H1 (cell line): Measurements from ENCODE around the gene SOX2. TPM values are rescaled to one million over a fixed set of nuclear protein-coding genes. Genes with fewer than 3 reads are reported as not detected.

Experiments
- CTCF ChIA-PET: fragments of 300-600 bp; sonication (Branson Sonifier 250); formaldehyde crosslinking; loops from one replicate; lab custom pipeline; 2021; ENCODE audit not compliant: partially characterized antibody; lab: Charles Lee
- POLR2A ChIA-PET: fragments of 300-600 bp; sonication (Branson Sonifier 250); formaldehyde crosslinking; loops from one replicate; lab custom pipeline; 2021; ENCODE audit warnings: inconsistent platforms; ENCODE audit not compliant: partially characterized antibody; lab: Charles Lee
- DNase-seq, 2 experiments: peaks; one replicate each; pipeline versions ENCODE4 v3.0.0 to v3.0.0-alpha.2; 2010 to 2022; ENCODE audit warnings: low spot score in 2 of 2, low read depth in 1 of 2, mixed read lengths in 1 of 2
- FAIRE-seq: peaks from 2 replicates; lab custom pipeline; 2011; peaks lifted over from hg19 to GRCh38; lab: Jason Lieb, UNC
- H2AFZ ChIP-seq: 2 replicates; pipeline ENCODE4 v1.8.1; 2012; ENCODE audit warnings: low read length, inconsistent platforms
- H2AK5ac ChIP-seq: 2 replicates; pipeline ENCODE4 v1.6.1; 2013; ENCODE audit warnings: low read depth, low read length
- H2BK120ac ChIP-seq: replicated peaks from 2 replicates; pipeline ENCODE3; 2013; ENCODE audit warnings: low read depth, low read length, inconsistent platforms
- H2BK12ac ChIP-seq: 2 replicates; pipeline ENCODE4 v1.6.1; 2013; ENCODE audit warnings: low read depth, low read length
- H2BK15ac ChIP-seq: 2 replicates; pipeline ENCODE4 v1.6.1; 2013; ENCODE audit warnings: low read length
- H2BK20ac ChIP-seq: 2 replicates; pipeline ENCODE4 v1.6.1; 2013; ENCODE audit warnings: low read length
- H2BK5ac ChIP-seq: 2 replicates; pipeline ENCODE4 v1.6.1; 2013; ENCODE audit warnings: low read depth, low read length
- H3K14ac ChIP-seq: 2 replicates; pipeline ENCODE4 v1.6.1; 2013; ENCODE audit warnings: inconsistent platforms; ENCODE audit not compliant: insufficient read length
- H3K18ac ChIP-seq: 2 replicates; pipeline ENCODE4 v1.6.1; 2013; ENCODE audit warnings: low read length; ENCODE audit errors: extremely low read depth
- H3K23ac ChIP-seq: 2 replicates; pipeline ENCODE4 v1.6.1; 2013; ENCODE audit warnings: inconsistent platforms; ENCODE audit not compliant: insufficient read length
- H3K23me2 ChIP-seq: 2 replicates; pipeline ENCODE4 v1.6.1; 2013; ENCODE audit warnings: low read depth, low read length
- H3K27ac ChIP-seq: 2 replicates; pipeline ENCODE4 v1.6.1; 2011; ENCODE audit warnings: low read depth, low read length, inconsistent platforms
- H3K27me3 ChIP-seq, 4 experiments: replicated peaks in 1 of 4; 1 replicate in 1 of 4; 2 replicates in 3 of 4; pipeline versions ENCODE4 v1.6.1 to v1.8.1; 2011 to 2013; ENCODE audit warnings: low read length in 3 of 4, mild to moderate bottlenecking in 3 of 4, inconsistent platforms in 2 of 4, mixed read lengths in 2 of 4, moderate library complexity in 1 of 4; ENCODE audit not compliant: control insufficient read depth in 3 of 4, insufficient read depth in 3 of 4; ENCODE audit errors: extremely low read depth in 1 of 4
- H3K36me3 ChIP-seq, 4 experiments: 2 replicates each; pipeline versions ENCODE4 v1.6.1 to v1.8.1; 2011 to 2013; ENCODE audit warnings: mild to moderate bottlenecking in 4 of 4, low read length in 3 of 4, moderate library complexity in 2 of 4, control low read depth in 1 of 4, inconsistent platforms in 1 of 4; ENCODE audit not compliant: insufficient read depth in 4 of 4, control insufficient read depth in 2 of 4
- H3K4ac ChIP-seq: replicated peaks from 2 replicates; pipeline ENCODE3; 2013; ENCODE audit warnings: low read length, low read depth, mixed read lengths, inconsistent platforms; ENCODE audit not compliant: insufficient read length
- H3K4me1 ChIP-seq, 4 experiments: replicated peaks in 1 of 4; 1 replicate in 1 of 4; 2 replicates in 3 of 4; pipeline versions ENCODE4 v1.6.1 to v1.8.1; 2011 to 2013; ENCODE audit warnings: low read length in 3 of 4, inconsistent platforms in 2 of 4, mixed read lengths in 1 of 4; ENCODE audit not compliant: insufficient read depth in 4 of 4, control insufficient read depth in 3 of 4
- H3K4me2 ChIP-seq, 2 experiments: 2 replicates each; pipeline versions ENCODE4 v1.6.1 to v1.8.1; 2011 to 2013; ENCODE audit warnings: low read depth in 2 of 2, low read length in 2 of 2, control low read depth in 1 of 2, inconsistent platforms in 1 of 2, mild to moderate bottlenecking in 1 of 2; ENCODE audit not compliant: insufficient read depth in 1 of 2
- H3K4me3 ChIP-seq, 4 experiments: fragments of 200-600, 300-600 bp in 1 of 4; sonication (generic), shearing (Covaris generic), sonication (Bioruptor Twin) in 1 of 4; 2 replicates each; pipeline versions ENCODE4 v1.5.1 to v1.8.1; 2011 to 2016; ENCODE audit warnings: low read length in 4 of 4, low read depth in 3 of 4, control low read depth in 2 of 4, inconsistent platforms in 2 of 4, mild to moderate bottlenecking in 2 of 4, mixed read lengths in 1 of 4, moderate library complexity in 1 of 4; ENCODE audit not compliant: insufficient read depth in 2 of 4; ENCODE audit errors: extremely low read depth in 1 of 4
- H3K56ac ChIP-seq: replicated peaks from 2 replicates; pipeline ENCODE3; 2013; ENCODE audit warnings: low read depth, mild to moderate bottlenecking, mixed read lengths, low read length, inconsistent platforms; ENCODE audit not compliant: insufficient read length
- H3K79me1 ChIP-seq: 2 replicates; pipeline ENCODE4 v1.6.1; 2013; ENCODE audit warnings: low read depth, low read length, control low read depth
- H3K79me2 ChIP-seq, 2 experiments: 2 replicates each; pipeline versions ENCODE4 v1.6.1 to v1.8.1; 2012 to 2013; ENCODE audit warnings: low read length in 2 of 2, mild to moderate bottlenecking in 2 of 2, inconsistent platforms in 1 of 2; ENCODE audit not compliant: insufficient read depth in 2 of 2, control insufficient read depth in 1 of 2
- H3K9ac ChIP-seq, 4 experiments: replicated peaks in 1 of 4; 1 replicate in 1 of 4; 2 replicates in 3 of 4; pipeline versions ENCODE4 v1.6.1 to v1.8.1; 2011 to 2013; ENCODE audit warnings: low read depth in 3 of 4, low read length in 3 of 4, control low read depth in 2 of 4, mild to moderate bottlenecking in 2 of 4, moderate library complexity in 2 of 4, inconsistent platforms in 1 of 4; ENCODE audit errors: extremely low read depth in 1 of 4
- H3K9me3 ChIP-seq, 2 experiments: 2 replicates each; pipeline versions ENCODE4 v1.6.1 to v1.8.1; 2012 to 2013; ENCODE audit warnings: mild to moderate bottlenecking in 2 of 2, moderate library complexity in 2 of 2, control low read depth in 1 of 2, inconsistent platforms in 1 of 2, low read depth in 1 of 2, low read length in 1 of 2, mixed read lengths in 1 of 2; ENCODE audit not compliant: insufficient read depth in 2 of 2
- H4K20me1 ChIP-seq, 2 experiments: replicated peaks in 1 of 2; 2 replicates each; pipeline versions ENCODE3 to v1.8.1; 2011 to 2013; ENCODE audit warnings: inconsistent platforms in 2 of 2, low read length in 2 of 2, mild to moderate bottlenecking in 1 of 2; ENCODE audit not compliant: insufficient read depth in 2 of 2, control insufficient read depth in 1 of 2
- H4K5ac ChIP-seq: 2 replicates; pipeline ENCODE4 v1.6.1; 2013; ENCODE audit warnings: low read length, low read depth, mixed read lengths, inconsistent platforms; ENCODE audit not compliant: insufficient read length
- H4K8ac ChIP-seq: 2 replicates; pipeline ENCODE4 v1.8.0; 2013; ENCODE audit warnings: mild to moderate bottlenecking, moderate library complexity, low read length, inconsistent platforms; ENCODE audit not compliant: insufficient read depth; ENCODE audit errors: extremely low read depth
- H4K91ac ChIP-seq: replicated peaks from 2 replicates; pipeline ENCODE3; 2013; ENCODE audit warnings: low read length, mixed read lengths, inconsistent platforms; ENCODE audit not compliant: insufficient read length
- ASH2L ChIP-seq: fragments of 200-600, 300-600 bp; sonication (generic); IDR thresholded peaks from one replicate; pipeline ENCODE4 v1.7.1; 2017; ENCODE audit warnings: low read length
- ATF2 ChIP-seq: IDR thresholded peaks from 2 replicates; pipeline ENCODE4 v1.6.1; 2012; ENCODE audit warnings: low read length, inconsistent platforms
- CTCF ChIP-seq, 3 experiments: IDR thresholded peaks; 1 replicate in 2 of 3; 2 replicates in 1 of 3; pipeline versions ENCODE4 v1.5.1 to v1.6.1; 2011; ENCODE audit warnings: low read length in 3 of 3, mild to moderate bottlenecking in 3 of 3, inconsistent platforms in 2 of 3, low read depth in 1 of 3, moderate library complexity in 1 of 3; ENCODE audit not compliant: insufficient read depth in 1 of 3; ENCODE audit errors: control extremely low read depth in 1 of 3
- POLR2AphosphoS5 ChIP-seq: IDR thresholded peaks from 2 replicates; pipeline ENCODE4 v1.6.1; 2011; ENCODE audit warnings: low read depth, low read length
- RAD21 ChIP-seq, 2 experiments: IDR thresholded peaks in 1 of 2; conservative IDR thresholded peaks in 1 of 2; 2 replicates each; pipeline ENCODE4 v1.6.1; 2011; ENCODE audit warnings: low read depth in 2 of 2, low read length in 2 of 2, improper control_type of control experiment in 1 of 2, inconsistent platforms in 1 of 2, mild to moderate bottlenecking in 1 of 2, moderate library complexity in 1 of 2
- RXRA ChIP-seq: IDR thresholded peaks from 2 replicates; pipeline ENCODE4 v1.6.1; 2011; ENCODE audit warnings: low read depth, mild to moderate bottlenecking, low read length, moderate library complexity; ENCODE audit not compliant: insufficient read depth
- WGBS, 2 experiments: shearing (Covaris generic) in 1 of 2; methylation state at CpG; one replicate each; pipeline versions ENCODE4 v1.1.6 to v1.1.7; 2013 to 2015; ENCODE audit warnings: low lambda C conversion rate in 2 of 2, mixed read lengths in 2 of 2, inconsistent platforms in 1 of 2, low coverage in 1 of 2, missing lambda C conversion rate in 1 of 2; ENCODE audit not compliant: insufficient replicate concordance in 2 of 2, insufficient coverage in 1 of 2, insufficient read length in 1 of 2; ENCODE audit errors: extremely low coverage in 1 of 2, missing lambda C conversion rate in 1 of 2; 5-methylcytosine and 5-hydroxymethylcytosine counted together
- polyA plus RNA-seq, 7 experiments: library from polyadenylated mRNA; depleted of rRNA in 3 of 7; stranded (reverse) in 5 of 7; unstranded in 2 of 7; fragments of >200 nt in 5 of 7; fragments of 200-250 nt in 2 of 7; gene quantifications; 1 replicate in 5 of 7; 2 replicates in 1 of 7; 4 replicates in 1 of 7; pipeline versions ENCODE4 v1.2.1 to v1.2.3, GENCODE V29; 2011 to 2013; ENCODE audit warnings: missing spikeins in 2 of 7, mixed read lengths in 2 of 7
- total RNA-seq: library from RNA; stranded (reverse); fragmentation: NEBNext Ultra II Directional; extraction: Animal tissue kit (Norgen Biotek cat#: 25700); gene quantifications from 2 replicates; pipeline ENCODE4 v1.2.1, GENCODE V29; 2021

SOX2 gene
- total and polyA plus RNA-seq, 2 of the 8 experiments (the other 6 are each of a cell fraction or from before 2014, with no cell fraction given): 149 to 247 TPM

- Histone ChIP-seq H4K8ac (no peak overlapping the region), H2AK5ac (no peak overlapping the region), H3K23me2 (peaks cover 11% of the 10 kb centered on the region), H3K79me2 (peaks cover 13 to 36% of the 10 kb centered on the region in 2 experiments), H4K91ac (peak overlapping the region; percentile 15), H2BK12ac (no peak overlapping the region; the same call in 1 of the 2 replicates), H3K56ac (peak overlapping the region; percentile 86), H3K23ac (no peak overlapping the region), H3K9ac (peak overlapping the region in 1 of 4 experiments; percentile 16; a peak in 3 of 7 replicates), H3K4me3 (peak overlapping the region; percentile 81 to 98 (median 88); a peak in 7 of 8 replicates), H3K36me3 (peaks cover 0 to 23% (median 6%) of the 10 kb centered on the region in 4 experiments; a peak in 4 of 8 replicates), H2BK5ac (peak overlapping the region; percentile 95), H2AFZ (no peak overlapping the region), H2BK15ac (no peak overlapping the region), H3K79me1 (no peaks in the 10 kb centered on the region; the same call in 1 of the 2 replicates), H3K4ac (no peak overlapping the region), H3K27ac (peak overlapping the region; percentile 58), H4K20me1 (peaks cover 0 to 2% of the 10 kb centered on the region in 2 experiments), H3K14ac (no peak overlapping the region), H3K9me3 (no peaks in the 10 kb centered on the region), H3K4me2 (peak overlapping the region; percentile 94 to 98), H3K4me1 (peaks cover 0 to 31% (median 13%) of the 10 kb centered on the region in 4 experiments; a peak in 6 of 7 replicates), H3K18ac (no peak overlapping the region; the same call in 1 of the 2 replicates), H4K5ac (peak overlapping the region; percentile 92), H2BK120ac (peak overlapping the region; percentile 96), H3K27me3 (peaks cover 0 to 2% (median 1%) of the 10 kb centered on the region in 4 experiments; a peak in 3 of 7 replicates), H2BK20ac (no peak overlapping the region)
- ChIA-PET POLR2A (no interaction called here), CTCF (interaction anchor here (0.8 to 3.7 kb wide), 14 partner anchors 8 to 550 kb away, joined by 3 to 15 read pairs (median 4); no protein-coding TSS in a partner anchor)
- DNase-seq (peak in 1 of 2 experiments; percentile 94), FAIRE-seq (peak; percentile 73)
- 2% methylated on average over 16 of the region's 16 CpGs; no CpG with 5 or more reads in 1 of the 2 experiments for WGBS, 2 experiments
- no peak for TF ChIP-seq POLR2AphosphoS5
- peak; percentile 57; the same call in 1 of the 2 replicates for TF ChIP-seq ATF2
- TF ChIP-seq ASH2L: no peak
- peak; percentile 87 for TF ChIP-seq RAD21 (IDR thresholded peaks at IDR 0.05 in 1 of 2, conservative IDR thresholded peaks at IDR 0.05 in 1 of 2; ENCODE audit: low read depth in 2 of 2, low read length in 2 of 2)
- TF ChIP-seq RXRA: no peak
- TF ChIP-seq CTCF (IDR thresholded peaks at IDR 0.05; ENCODE audit: control extremely low read depth in 1 of 3, insufficient read depth in 1 of 3, low read depth in 1 of 3, low read length in 3 of 3): peak; percentile 57 to 66 (median 62)
These were observed 2.0 kb upstream of the SOX2 start for GRCh38 chr3:181709537-181710279.
